GM19239 (cell line): ENCODE measurements around the gene PLPP3.

Source experiments
- DNase-seq: peaks from one replicate; pipeline ENCODE4 v3.0.0; 2011; ENCODE audit warnings: low spot score; ENCODE audit not compliant: insufficient read length
- FAIRE-seq: peaks from 2 replicates; lab custom pipeline; 2011; peaks lifted over from hg19 to GRCh38; lab: Jason Lieb, UNC

PLPP3 gene

DNA sequence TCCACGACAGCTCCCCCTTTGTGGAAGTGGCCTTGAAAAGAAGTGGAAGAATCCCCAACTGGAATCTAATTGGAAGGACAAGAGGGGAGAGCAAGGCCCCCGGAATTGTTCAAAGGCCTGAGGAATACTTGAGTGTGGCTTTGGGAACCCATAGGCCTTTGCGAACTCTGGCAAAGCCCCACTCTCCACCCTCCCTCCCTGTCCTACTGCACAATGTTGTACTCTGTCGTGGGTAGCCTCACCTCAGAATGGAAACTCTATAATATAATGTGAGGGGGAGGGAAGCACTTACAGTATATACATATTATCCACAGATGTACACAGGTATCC is 28.5 kb downstream of the PLPP3 start:
- no peak for DNase-seq
- FAIRE-seq: no peak

DNA sequence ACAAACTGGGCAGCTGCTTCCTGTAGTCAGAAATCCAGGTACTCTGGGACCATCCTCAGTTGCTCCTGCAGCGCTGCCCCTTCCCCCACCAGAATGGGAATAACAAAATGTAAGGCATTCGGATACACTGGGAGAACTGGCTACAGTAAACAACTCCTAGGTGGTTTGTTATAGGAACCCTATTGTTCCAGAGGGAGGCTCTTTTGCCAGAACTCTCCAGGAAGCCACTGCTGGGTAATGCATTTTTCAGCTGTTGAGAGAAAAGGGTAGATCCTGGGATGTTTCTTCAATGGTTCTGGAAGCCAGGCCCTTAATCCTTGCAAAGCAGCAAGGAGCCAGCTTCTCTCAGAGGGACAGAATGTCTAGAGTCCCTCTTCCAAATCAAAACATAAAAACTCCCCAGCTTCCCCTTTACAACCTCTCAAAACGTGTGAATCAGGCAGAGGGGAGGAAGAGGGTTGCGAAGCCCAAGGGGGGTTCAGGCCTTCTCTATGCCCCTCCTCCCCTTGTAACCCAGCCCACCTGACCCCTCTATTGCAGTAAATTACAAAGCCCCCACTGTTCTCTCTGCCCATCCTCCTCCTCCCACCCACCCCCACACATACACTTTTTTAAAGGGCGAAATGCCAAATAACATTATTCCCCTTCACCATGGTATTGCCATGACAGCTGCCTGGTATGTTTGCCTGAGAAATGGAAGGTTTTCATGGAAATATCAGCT is 29.1 kb downstream of the PLPP3 start:
- FAIRE-seq: no peak

DNA sequence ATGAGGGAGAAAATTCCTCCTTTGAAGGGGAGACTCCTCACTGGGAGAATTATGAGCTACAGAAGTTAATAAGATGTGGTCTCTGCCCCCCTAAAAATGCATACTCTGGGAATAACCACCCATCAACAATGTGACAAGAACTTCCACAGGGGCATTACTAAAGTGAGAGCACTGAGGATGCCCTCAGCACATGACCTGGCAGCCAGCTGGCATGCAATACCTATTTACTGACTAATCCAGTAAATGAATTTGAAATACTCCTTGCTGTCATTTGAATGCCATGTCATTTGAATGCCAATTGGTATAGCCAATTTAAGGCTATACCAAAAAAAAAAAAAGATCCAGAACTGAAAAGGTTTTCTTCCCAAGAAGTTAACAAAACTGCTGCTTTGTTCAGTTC is 30.8 kb downstream of the PLPP3 start:
- no peak for FAIRE-seq
- DNase-seq: no peak

More for the DNA sequence above, 29.1 kb downstream of the PLPP3 start:
- DNase-seq: no peak

DNA sequence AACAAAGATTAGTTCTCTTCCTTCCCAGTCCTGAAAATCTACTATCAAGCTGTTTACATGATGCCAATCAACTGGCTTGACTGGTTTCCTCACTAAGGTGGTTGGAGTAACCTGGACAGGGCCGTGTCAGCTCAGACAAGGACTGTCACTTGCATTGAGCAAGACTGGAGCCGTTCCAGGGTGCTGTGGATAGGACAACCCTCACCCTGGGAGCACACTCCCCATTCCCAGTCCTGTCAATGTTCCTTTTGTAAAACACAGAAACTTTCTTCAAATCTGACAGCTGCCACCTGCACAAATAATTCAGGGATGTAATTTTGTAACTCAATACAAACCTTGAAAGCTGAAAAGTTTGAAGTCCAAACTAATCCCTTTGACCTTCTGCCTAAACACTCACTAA is 31.4 kb downstream of the PLPP3 start:
- FAIRE-seq: no peak
- DNase-seq: no peak

DNA sequence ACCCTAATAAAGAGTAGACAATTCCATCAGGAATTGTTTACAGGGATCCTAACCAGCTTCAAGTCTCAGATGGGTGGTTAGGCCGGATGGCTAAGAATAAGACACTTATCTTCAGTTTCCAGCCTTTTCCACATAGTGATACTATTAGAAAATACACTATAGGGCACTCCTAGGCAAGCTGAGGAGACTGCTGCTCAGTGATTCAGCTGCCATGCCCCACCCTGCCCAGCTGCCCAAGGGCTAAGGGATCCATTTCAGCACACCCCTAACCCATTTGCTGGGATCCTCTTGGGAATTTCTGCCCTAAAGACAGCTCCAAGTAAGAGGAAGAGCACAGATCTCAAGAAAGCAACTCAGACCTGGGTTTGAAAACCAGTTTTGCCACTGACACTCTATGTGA is 31.9 kb downstream of the PLPP3 start:
- DNase-seq (no peak), FAIRE-seq (no peak)

DNA sequence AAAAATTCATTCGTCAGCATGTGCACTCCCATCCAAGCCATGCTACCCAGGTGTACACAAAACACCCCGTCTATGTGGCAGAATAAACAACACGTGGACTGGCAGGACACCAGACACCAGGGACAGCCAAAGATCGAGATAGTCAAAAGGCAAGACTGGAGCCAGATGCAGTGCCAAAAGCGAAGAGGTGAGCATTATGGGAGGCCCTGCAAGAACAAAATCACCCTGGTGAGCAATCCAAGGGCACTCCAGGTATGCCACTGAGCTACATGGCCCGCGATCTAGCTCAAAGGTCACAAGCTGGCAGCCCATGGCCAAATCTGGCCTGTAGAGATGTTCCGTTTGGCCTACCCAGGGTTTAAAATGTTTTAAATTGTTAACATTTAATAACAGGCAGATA is 33.7 kb downstream of the PLPP3 start:
- no peak for FAIRE-seq
- no peak for DNase-seq

DNA sequence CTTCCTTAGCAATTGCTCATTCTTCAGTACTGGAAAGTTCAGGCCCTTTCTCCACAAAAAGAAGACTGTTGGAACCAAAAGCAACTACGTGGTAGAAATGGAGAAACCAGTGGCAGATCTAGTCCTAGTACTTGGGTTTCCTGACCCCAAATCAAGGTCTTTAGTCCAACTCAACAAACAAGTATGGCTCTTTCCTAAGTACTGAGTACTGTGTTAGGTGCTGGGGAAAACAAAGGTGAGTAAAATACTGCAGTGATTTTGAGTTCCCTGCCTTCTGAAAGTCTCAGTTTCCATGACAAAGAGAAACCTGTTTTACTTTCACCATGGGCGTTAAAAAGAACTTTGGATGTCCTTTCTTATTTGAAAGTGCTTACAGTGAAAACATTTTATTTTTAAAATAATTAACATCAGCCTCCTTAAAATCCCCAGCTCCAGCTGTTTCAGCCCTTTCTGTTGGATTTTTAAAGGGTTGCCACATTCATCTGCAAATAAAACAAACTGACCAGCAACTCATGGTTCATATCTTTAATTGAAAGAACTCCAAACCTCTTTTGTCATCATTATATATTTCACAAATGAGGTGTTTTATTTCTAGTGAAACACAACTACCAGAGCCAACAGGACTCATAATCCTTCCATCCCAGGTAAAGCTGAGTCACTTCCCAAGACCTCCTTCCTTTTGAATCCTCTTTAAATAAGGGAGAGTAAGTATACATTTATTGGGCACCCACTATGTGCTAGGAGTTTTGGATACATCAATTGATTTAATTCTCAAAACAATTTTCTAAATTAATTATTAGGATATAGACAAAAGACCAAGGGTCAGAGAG is 35.4 kb downstream of the PLPP3 start:
- FAIRE-seq: no peak
- DNase-seq: no peak

DNA sequence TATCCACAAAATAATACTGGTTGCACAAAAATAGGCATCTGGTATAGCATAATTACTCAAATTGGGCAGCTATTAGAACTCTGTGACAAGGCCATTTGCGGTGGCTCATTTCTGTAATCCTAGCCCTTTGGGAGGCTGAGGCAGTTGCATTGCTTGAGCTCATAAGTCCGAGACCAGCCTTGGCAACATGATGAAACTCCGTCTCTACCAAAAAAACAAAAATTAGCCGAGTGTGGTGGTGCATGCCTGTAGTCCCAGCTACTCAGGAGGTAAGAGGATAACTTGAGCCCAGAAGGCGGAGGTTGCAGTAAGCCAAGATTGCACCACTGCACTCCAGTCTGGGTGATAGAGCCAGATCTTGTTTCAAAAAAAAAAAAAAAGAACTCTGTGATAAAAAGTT is 36.7 kb downstream of the PLPP3 start:
- no peak for FAIRE-seq

DNA sequence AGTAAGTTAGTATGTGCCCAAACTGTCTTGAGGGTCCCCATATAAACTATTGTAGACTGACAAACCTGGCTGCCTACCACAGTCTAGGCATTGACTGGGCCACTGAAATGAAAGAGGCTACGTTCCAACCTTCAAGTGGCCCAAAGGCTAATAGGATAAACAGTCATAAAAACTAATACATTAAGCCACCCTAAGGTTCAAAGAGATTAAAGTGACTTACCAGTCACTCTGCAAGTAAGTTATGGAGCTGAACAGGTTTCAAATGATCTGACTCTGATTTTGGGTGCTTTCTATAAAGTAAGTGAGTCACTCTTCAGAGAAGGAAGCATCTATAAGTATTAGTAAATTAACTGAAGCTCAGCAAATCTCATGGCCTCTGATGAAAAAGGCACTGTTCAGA is 38.0 kb downstream of the PLPP3 start:
- DNase-seq (no peak), FAIRE-seq (no peak)

More for the DNA sequence above, 36.7 kb downstream of the PLPP3 start:
- DNase-seq: no peak

DNA sequence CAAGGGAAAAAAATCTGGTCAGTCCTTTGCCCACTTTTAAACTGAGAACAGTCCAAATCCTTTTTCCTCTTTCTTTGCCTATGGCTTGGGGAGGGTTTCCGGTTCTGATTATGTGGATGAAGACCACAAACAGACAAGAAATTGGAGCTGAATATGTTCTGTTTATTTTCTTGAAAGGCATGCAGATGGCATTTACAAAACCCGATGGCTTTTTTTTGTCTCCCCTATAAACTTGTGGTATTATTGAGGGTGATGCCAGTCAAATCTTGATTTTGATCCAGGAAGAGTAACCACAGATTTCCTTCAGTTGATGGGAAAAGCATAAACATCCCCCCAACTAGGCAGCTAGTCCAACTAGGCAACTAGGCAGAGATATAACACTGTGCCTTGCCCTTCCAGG is 38.9 kb downstream of the PLPP3 start:
- DNase-seq (no peak), FAIRE-seq (no peak)

DNA sequence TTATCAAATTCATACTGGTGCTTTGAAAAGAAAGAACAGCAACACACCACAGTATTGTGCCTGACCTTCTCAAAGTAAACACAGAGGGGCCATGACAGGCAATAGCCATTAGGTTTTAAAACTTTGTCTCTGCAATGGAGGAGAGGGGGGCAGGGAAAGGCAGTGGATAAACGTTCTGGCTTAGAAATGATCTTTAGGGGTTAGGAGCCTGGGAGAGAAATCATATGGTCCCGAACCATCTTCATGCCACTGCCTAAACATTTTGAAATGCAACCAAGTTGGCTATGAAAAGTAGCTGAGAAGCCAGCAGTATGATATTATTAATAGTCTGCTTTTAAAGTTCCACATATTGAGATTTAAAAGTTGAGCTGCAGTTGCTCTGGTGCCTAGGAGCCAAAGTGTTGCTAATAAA is 39.8 kb downstream of the PLPP3 start:
- no peak for FAIRE-seq
- DNase-seq: no peak

DNA sequence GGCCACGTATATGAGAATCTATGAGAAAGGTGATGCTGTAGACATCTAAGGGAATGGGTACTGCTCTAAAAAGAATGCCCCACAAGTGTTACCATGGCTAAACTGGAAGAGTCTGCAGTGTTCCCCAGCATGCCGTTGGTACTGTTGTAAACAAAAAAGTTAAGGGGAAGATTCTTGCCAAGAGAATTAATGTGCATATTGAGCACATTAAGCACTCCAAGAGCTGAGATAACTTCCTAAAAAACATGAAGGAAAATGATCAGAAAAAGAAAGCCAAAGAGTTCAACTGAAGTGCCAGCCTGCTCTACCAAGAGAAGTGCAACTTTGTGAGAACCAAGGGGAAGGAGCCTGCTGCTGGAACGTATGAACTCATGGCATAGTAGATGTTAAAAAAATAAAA is 40.8 kb downstream of the PLPP3 start:
- DNase-seq (no peak), FAIRE-seq (no peak)

DNA sequence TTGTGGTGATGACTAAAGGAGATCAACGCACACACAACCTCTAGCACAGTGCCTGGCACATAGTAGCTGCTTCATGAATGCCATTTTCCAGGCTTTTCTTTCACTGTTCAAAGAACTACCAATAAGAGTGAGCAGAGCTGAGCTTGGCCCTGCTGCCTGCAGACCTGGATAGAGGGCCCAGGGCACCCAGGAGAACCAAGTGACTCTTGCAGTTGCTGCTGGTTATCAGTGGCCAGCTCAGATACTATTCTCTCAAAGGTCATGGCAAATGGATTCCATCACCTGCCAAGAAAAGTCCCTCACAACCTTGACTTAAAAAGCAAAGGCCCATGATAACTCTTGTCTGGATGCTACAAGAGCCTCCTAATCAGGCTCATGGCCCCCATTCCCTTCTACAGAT is 41.7 kb downstream of the PLPP3 start:
- no peak for FAIRE-seq
- no peak for DNase-seq

DNA sequence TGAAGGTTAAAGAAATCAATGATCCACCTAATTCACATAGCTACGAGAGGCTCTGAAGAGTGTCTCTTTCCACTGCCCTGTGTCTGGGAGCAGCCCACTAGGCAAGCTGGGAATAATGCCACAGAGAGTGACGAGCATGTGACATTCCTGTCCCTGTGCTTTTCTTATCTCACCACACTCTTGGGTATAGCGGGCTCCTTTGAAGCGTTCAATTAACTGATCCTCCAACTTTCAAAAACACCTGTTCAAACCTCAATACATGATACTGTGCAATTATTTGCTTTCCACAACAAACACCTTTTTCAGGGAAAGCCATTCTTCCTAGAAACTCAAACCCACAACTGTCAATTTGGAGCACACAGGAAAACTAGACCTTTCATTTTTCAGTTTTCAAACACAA is 43.4 kb downstream of the PLPP3 start:
- DNase-seq (no peak), FAIRE-seq (no peak)

DNA sequence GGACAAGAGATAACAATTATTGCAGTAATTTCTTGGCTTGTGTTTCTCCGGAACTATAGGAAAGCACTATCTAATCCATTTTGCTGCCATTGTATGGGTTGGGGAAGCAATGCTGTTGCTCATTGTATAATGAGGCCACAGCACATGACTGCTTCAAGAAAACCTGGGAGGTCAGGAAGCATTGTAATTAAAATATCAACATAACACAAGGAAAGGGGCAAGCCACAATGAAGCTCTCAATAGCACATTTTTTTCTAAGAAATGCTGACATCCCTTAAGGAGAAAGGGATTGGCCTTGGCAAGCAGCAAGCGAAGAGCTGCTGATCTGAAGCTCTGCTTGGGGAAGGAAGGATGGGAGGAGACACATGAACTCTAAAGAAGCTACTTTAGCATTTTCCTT is 44.0 kb downstream of the PLPP3 start:
- DNase-seq: no peak
- no peak for FAIRE-seq

DNA sequence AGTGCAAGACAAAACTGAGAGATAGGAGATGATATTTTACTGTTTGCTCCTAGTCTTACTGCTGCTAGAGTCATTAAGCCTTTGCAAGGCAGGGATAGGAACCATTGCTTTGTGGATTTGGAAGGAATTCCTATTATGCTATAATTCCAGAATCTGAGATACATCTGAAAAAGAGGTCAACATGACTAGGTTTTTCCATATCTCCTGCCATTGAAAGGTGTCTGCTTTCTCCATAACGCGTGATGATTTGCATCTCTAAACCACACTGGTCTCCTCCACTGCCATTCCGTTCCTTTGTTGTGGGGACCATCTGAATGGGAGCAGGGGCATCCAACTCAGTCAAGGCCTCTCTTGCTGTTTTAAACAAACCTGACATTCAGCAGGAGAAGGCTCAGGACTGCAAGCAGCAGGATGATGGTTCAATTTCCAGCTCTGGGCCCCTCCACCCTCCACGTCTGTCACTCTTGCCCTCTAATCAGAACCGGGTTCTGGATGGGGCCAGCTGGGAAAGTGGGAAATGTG is 45.2 kb downstream of the PLPP3 start:
- FAIRE-seq (no peak), DNase-seq (no peak)

DNA sequence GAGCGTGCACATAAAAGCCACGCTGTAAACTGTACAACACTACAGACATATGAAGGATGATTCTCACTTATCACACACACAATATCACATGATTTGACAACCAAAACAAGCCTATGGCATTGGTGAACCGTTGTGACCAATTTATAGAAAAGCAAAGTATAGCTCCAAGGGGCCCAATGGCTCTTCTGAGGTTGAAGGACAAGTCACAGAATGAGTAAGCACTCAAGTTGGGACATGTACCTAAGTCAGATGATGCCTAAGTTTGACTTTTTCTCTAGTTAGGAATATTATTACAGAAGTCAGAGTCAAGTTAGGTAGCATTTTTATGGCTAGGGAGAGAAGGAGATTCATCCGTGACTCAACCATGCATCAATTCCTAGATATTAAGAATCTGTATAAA is 45.7 kb downstream of the PLPP3 start:
- FAIRE-seq: no peak

DNA sequence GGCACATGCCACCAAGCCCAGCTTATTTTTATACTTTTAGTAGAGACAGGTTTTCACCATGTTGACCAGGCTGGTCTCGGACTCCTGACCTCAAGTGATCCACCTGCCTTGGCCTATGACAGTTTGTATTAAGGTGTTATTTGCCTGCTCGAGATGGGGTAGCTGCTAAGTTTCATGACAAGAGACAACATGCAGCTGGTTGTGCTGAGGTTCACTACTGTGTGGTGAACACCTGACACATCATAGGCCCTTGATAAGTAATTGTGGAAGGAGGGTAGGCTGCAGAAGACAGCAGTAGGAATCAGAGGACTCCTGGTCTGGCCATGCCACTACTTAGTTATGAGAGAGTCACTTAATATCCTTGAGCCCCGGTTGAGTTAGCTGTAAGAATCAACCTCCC is 46.2 kb downstream of the PLPP3 start:
- DNase-seq (no peak), FAIRE-seq (no peak)

More for the DNA sequence above, 45.7 kb downstream of the PLPP3 start:
- no peak for DNase-seq

DNA sequence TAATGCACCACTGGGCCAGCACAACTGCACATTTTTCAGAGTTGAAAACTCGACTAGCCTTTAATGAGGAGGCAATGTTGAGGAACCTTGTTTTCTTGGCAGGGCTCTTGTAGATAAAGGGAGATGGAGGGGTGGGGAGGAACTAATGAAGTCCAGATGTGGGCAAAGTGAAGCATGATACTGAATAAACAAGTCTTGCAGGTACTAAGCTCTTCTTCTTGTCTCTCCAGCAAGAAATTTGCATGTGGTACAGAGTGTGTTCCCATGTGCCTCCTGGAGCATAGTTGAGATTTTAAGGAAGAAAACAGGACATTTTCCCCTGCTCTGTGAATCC is 47.0 kb downstream of the PLPP3 start:
- FAIRE-seq (no peak), DNase-seq (no peak)

DNA sequence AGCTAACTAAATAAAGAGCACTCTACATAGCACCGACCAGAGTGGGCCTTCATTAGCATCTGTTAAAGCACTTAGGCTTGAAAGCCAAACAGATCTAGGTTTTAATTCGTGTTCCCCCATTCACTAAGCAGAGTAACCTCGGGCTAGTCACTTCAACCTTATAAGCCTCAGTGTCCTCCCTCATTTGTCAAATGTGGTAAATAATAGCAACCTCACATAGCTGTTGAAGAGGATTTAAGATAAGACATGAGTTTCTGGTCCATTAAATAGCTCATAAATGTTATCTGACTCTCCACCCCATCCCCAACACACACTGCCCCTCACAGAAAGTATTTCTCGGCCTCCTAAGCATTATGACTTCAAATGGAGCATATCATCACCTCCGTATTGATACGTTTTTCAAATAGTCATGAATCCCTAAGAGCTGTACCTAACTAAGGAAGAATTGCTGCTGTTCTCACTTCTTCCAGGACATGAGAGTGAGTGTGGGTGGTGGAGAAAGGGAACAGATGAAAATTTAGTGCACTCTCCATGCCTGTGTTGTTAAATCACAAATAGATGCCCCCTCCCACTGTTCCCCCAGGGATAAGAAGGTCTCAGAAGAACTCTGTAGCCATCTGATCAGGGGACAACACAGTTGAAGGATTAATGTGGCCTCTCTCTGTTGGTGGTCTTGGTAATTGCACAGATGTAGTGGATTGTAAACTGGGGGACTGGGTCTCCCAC is 47.6 kb downstream of the PLPP3 start:
- FAIRE-seq (no peak), DNase-seq (no peak)

DNA sequence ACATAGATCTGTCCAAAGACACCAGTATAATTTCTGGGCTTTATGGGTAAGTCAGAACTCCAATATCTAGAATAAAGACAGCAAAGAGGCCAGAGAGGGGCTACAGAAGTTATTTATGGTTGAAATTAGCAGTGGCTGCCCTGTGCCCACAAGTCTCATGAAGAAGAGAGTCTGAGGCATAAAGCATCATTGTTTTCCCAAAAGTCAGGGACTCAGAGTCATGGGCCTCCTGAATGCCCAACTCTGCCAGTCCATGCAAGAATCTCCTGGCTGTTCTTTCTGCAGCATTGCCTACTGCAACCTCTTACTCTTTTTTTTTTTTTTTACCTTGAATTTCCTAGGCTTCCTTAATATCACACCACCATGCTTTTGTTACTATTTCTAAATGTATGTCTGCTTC is 49.6 kb downstream of the PLPP3 start:
- DNase-seq: no peak
- no peak for FAIRE-seq
